ENCODE measurements around the gene ZNF709.
"Not testable (repeated sequence)": the region's sequence is repeated elsewhere in the genome, so short reads cannot be mapped to it uniquely, and the experiment has no call there.

Gene ZNF709

DNA sequence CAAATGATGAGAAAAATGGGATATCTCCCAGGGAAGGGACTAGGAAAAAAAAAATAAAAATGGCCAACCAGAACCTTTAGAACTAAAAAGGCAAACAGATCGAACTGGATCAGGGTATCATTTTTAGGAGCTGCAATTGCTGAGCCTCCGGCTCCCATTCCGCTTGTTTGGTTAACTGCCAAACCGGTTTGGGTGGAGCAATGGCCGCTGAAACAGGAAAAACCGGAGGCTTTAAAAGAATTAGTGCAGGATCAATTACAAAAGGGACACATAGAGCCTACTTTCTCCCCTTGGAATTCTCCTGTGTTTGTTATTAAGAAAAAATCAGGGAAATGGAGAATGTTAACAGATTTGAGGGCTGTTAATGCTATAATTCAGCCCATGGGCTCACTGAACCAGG, 31.1 kb downstream of the ZNF709 start:
- DNase-seq (ENCODE audit: low read depth in 3 of 3), result no peak

DNA sequence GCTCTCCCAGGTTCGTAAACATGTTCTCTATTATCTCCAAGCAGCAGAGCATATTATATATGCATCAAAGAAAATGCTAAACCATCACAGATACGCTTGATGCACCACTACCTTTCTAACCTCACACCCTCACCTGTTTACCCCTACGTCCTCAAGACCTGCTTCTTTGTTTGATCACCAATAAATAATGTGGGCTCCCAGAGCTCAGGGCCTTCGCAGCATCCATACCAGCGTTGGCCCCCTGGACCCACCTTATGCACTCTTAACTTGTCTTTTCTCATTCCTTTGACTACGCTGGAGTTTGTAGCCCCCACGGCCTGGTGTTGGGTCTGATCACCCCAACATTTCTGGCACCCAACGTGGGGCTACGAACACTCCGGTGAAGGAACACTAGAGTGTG, 33.8 kb downstream of the ZNF709 start:
- DNase-seq (ENCODE audit: low read depth in 3 of 3), result no peak

DNA sequence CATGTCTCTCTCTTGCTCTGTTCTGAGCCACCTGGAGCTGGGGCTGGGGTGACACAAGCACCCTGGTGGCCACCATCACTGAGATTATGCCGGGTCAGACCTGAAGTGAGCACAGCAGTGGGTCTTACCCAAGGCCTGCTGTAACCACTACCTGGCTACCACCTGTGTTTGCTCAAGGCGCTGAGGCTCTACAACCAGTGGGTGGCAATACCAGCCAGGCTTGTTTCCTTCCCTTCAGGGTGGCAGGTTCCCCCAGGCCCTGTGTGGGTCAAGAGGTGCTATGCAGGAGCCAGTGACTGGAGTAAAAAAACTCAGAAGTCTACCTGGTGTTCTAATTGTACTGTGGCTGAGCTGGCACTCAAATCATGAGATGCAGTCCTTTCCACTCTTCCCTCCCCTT, 35.8 kb downstream of the ZNF709 start:
- no peak for DNase-seq (ENCODE audit: low read depth in 3 of 3)

DNA sequence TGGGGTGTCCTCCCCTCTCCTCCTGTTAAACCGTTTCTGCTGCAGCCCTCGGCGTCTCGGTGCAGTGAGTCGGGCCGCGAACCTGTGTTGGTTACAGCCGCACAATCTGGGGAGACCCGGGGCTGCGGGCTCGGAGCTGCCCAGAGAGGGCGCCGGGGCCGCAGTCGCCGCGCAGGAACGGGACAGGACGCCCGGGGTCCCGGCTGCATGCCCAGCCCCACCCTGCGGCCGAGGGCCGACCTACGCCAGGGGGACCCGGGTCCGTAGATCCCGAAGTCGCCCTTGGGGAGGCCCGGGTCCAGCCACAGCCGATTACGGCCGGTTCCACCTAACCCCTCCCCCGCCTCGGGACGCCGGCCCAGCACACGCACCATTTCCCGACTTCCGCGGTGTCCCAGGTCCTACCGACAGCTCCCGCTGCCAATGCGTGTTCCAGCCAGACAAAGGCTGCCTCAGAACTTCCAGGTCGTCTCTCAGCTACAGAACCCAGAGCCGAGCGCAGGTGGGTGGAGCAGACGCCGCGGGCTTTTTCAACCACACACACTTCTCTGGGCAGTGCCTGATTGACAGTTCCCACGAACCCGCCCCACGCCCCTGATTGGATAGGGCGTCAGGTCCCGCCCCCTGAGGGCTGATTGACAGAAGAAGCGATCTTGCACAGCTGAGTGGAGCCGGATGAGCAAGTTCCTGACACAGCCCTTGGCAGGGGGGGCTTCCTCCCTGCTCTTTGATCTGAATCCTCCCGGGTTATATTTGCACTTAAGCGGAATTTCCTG, 43.9 kb downstream of the ZNF709 start, which contains the start of gene ZNF443:
ZNF443 (minus strand) TSS at position 481 of the 776 bp plus-strand sequence; CDS start at position 374, 107 bp downstream.
- DNase-seq (ENCODE audit: low read depth in 3 of 3), result peak; percentile 97 to 99 (median 98)

DNA sequence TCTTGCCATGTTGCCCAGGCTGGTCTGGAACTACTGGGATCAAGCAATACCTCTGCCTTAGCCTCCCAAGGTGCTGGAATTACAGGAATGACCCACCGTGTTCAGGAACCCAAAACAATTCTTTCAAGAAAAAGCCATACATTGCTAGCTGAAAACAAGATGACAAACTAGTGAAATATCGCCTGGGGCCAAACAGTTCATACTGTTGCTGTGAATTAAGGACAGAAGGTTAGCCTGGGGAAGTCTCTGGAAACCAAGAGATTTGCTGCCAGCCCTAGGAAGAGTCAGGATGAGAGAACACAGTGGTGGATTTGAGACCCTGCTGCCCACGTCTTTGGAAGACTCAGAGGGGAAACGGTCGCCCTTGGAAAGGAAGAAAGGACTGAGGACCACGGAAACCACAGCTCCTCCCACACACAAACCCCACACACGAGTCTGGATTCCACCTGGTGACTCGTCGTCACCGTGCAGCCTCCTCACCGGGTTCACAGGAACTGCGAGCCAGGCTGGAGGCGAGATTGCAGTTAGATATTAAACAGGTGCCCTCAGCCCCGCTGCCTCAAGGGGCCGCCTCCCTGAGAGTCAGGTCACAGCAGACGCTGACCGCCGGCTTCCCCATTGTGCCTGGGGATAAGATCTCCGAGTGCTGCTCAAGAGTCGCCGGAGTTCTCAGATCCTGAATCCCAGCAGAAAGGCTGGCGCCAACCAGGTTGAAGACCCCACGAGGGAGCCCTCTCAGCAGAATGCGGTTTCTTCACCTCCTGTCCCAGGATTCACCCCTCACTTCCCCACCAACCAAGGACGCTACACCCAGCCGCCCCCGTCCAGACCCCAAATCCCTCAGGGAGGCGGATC, 44.7 kb downstream of the ZNF709 start:
- DNase-seq (ENCODE audit: low read depth in 3 of 3), result peak; percentile 3 to 63 (median 41)

DNA sequence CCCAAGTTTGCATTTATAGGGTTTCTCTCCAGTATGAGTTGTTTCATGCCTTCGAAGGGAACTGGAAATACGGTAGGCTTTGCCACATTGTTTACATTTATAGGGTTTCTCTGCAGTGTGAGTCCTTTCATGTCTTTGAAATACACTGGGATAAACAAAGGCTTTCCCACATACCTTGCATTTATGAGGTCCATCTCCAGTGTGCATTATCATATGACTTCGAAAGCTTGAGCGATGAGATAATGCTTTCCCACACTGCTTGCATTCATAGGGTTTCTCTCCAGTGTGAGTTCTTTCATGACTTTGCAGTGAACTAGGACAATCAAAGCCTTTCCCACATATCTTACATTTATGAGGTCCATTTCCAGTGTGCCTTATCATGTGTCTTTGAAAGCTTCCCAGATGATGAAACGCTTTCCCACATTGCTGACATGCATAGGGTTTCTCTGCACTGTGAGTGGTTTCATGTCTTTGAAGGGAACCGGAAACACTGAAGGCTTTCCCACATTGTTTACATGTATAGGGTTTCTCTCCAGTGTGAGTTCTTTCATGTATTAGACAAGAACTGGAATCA, 53.8 kb downstream of the ZNF709 start:
- not testable (repeated sequence) for DNase-seq (ENCODE audit: low read depth in 3 of 3)

DNA sequence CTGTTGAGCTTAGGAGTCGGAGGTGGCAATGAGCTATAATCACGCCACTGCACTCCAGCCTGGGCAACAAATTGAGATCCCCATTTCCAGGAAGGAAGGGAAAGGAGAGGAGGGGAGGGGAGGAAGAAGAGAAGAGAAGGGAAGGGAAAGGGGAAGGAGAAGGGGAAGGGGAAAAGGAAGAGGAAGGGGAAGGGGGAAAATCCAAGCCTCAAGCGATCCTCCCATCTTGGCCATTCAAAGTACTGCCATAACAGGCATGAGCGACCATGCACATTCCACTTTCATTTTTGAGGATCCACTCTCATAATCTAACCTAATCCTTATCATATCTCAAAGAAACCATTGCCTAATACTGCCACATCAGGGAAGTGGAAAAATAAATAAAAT, 58.7 kb downstream of the ZNF709 start:
- no peak for DNase-seq (ENCODE audit: low read depth in 3 of 3)

DNA sequence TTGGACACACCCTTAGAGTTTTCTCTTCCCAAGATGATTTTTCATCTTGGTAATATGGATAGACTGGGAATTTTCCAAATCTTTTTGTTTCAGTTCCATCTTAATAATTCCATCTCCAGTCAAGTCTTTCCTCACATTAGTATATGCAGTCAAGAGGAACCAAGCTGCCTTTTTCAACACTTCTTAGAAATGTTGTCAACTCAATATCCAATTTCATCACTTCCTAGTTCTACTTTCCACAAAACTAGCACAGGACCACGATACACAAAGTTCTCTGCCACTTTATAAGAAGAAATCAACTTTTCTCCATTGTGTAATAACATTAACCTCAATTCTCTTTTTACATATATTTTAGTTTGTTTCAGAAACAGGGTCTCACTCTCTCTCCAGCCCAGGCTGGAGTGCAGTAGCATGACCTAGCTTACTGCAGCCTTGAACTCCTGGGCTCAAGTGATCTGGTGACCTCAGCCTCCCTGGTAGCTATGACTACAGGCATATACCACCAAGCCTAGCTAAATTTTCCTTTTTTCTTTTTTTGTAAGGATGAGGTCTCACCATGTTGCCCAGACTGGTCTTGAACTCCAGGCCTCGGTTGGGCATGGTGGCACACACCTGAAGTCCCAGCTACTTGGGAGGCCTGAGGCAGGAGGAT, 59.3 kb downstream of the ZNF709 start:
- DNase-seq (ENCODE audit: low read depth in 3 of 3), result no peak

DNA sequence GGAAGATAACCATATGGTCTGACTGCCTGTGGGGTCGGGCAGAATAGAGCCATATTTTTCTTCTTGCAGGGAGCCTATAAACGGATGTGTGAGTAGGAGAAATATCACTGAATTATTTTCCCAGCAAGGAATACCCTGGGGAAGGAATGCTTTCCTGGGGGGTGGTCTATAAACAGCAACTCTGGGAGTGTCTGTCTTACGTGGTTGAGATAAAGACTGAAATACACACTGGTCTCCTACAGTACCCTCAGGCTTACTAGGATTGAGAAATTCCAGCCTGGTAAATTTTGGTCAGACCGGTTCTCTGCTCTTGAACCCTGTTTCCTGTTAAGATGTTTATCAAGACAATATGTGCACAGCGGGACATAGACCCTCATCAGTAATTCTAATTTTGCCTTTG, 67.3 kb downstream of the ZNF709 start:
- DNase-seq (ENCODE audit: low read depth in 3 of 3), result not testable (repeated sequence)

DNA sequence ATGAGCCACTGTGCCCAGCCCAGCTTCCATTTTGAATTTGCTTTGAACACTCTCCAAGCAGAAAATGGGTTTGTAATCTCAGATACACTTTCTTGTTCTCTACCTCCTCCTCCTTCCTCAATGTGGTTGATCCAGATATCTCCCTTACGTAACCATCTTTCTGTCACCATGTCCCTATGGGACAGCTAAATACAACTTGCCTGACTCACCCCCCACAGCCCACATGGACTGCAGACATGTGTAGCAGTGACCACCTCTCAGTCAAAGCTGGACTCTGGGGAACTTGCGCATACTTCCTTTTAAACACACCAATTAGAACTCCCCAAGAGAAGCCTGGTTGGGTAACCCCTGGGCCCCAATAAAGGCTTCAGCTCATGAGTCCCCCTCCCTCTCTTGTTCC, 72.7 kb downstream of the ZNF709 start:
- DNase-seq (ENCODE audit: low read depth in 3 of 3), result no peak
